Sigmoid colon (tissue), 7 donors: ENCODE results near the gene BCL2L12. TPM values are rescaled to one million over a fixed set of nuclear protein-coding genes. Genes with fewer than 3 reads are reported as not detected.
A peak's percentile ranks its signal among the peaks of the same experiment; 100 is the strongest.

Source experiments
- DNase-seq: peaks from one replicate; pipeline ENCODE4 v3.0.0-alpha.2; 2019
- H3K27ac ChIP-seq, 4 donors: fragments of 200-600 bp; sonication (generic); one replicate each; pipeline ENCODE4 v1.5.1; 2016 to 2019; ENCODE audit warnings: mild to moderate bottlenecking in 1 of 4
- H3K27me3 ChIP-seq, 3 donors: fragments of 200-600 bp; sonication (generic); one replicate each; pipeline ENCODE4 v1.5.1; 2019; ENCODE audit warnings: mild to moderate bottlenecking in 1 of 3
- H3K36me3 ChIP-seq, 4 donors: fragments of 200-600 bp; sonication (generic); one replicate each; pipeline ENCODE4 v1.5.1; 2016 to 2019
- H3K4me1 ChIP-seq, 4 donors: fragments of 200-600 bp; sonication (generic); one replicate each; pipeline ENCODE4 v1.5.1; 2017 to 2019
- H3K4me3 ChIP-seq, 4 donors: fragments of 200-600 bp; sonication (generic); one replicate each; pipeline ENCODE4 v1.5.1; 2017 to 2019; ENCODE audit warnings: mild to moderate bottlenecking in 2 of 4, moderate library complexity in 1 of 4
- H3K9me3 ChIP-seq, 4 donors: fragments of 200-600 bp in 3 of 4; sonication (generic) in 3 of 4; one replicate each; pipeline versions ENCODE4 v1.5.1 to v1.6.1; 2013 to 2019
- EP300 ChIP-seq, 4 donors: sonication (generic); formaldehyde crosslinking; IDR thresholded peaks; one replicate each; pipeline ENCODE4 v1.6.1; 2017; ENCODE audit warnings: antibody characterized with exemption in 4 of 4
- POLR2A ChIP-seq, 2 donors: fragments of 450-650 bp; IDR thresholded peaks; one replicate each; pipeline ENCODE4 v1.6.1; 2016; ENCODE audit warnings: antibody characterized with exemption in 2 of 2, mild to moderate bottlenecking in 2 of 2, moderate library complexity in 2 of 2
- POLR2AphosphoS5 ChIP-seq, 4 donors: sonication (generic); formaldehyde crosslinking; IDR thresholded peaks; one replicate each; pipeline ENCODE4 v1.6.1; 2017; ENCODE audit warnings: antibody characterized with exemption in 4 of 4
- WGBS, 2 donors: extraction: QIAGEN DNeasy Blood & Tissue Kit; methylation state at CpG; one replicate each; pipeline ENCODE4 v1.1.7; 2013; 5-methylcytosine and 5-hydroxymethylcytosine counted together
- intact Hi-C: fragments of 100-400 bp; cut with DNase I; formaldehyde crosslinking; loops from one replicate; pipeline ENCODE4 v1.15.1; 2023
- polyA plus RNA-seq, 3 donors: library from polyadenylated mRNA; stranded (reverse); fragments of 200-250 nt; gene quantifications; one replicate each; pipeline ENCODE4 v1.2.3, GENCODE V29; 2013
- total RNA-seq, 4 donors: library from RNA; depleted of rRNA; stranded (reverse); fragments of >200 nt; gene quantifications; one replicate each; pipeline ENCODE4 v1.1.0, GENCODE V29; 2016
- TF ChIP-seq, protein P1 (sequence below), 4 experiments: fragments of 450-650 bp in 3 of 4; fragments of 200-600 bp in 1 of 4; IDR thresholded peaks; one replicate each; pipeline ENCODE4 v1.5.1; 2016 to 2019; ENCODE audit warnings: antibody characterized with exemption in 4 of 4, mild to moderate bottlenecking in 3 of 4, moderate library complexity in 2 of 4
- donor health status: healthy with polysubstance abuse.
- donor health status: Bipolar disorder and iron deficiency.
- donor health status: healthy.

BCL2L12 gene
- total and polyA plus RNA-seq, 7 donors, result 4.6 to 43.6 (median 9.0) TPM

DNA sequence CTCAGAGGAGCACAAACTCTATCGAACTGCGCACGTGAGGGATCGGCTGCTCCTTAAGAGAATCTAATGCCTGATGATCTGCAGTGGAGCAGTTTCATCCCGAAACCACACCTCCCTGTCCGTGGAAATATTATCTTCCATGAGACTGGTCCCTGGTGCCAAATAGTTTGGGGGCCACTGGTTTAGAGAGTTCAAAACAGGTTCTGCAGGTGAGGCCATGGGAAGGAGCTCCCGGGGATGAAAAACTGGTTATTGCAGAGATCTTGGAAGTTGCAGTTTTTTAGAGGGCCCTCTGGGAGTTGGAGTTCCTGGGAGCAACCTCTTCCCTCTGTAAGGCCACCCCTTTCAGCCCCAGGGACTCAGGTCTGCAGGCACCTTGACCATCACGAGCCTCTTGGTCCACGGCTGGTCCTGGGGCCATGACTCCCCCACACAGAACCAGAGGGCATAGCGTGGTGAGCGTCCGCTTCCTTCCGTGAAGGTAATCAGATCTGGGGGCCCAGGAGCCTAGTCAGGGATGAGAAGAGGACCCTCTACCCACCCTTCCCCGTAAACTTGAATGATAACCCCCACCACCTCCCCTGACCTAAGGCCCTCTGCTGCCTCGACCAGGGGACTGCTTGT, 5.3 kb upstream of the BCL2L12 start:
- Histone ChIP-seq H3K36me3 (peaks cover 37 to 77% (median 63%) of the 10 kb centered on the region in 4 donors), H3K4me1 (peaks cover 0 to 21% (median 11%) of the 10 kb centered on the region in 4 donors), H3K4me3 (no peak overlapping the region), H3K27me3 (no peaks in the 10 kb centered on the region), H3K27ac (no peak overlapping the region), H3K9me3 (no peaks in the 10 kb centered on the region)
- intact Hi-C loops, result no loop called here
- no peak for DNase-seq
- 92 to 93% methylated on average over 15 of the region's 15 CpGs for WGBS, 2 donors
- TF ChIP-seq EP300 (IDR thresholded peaks at IDR 0.05) (no peak), POLR2AphosphoS5 (IDR thresholded peaks at IDR 0.05) (no peak), POLR2A (IDR thresholded peaks at IDR 0.05) (no peak)
- TF ChIP-seq, protein P1, sequence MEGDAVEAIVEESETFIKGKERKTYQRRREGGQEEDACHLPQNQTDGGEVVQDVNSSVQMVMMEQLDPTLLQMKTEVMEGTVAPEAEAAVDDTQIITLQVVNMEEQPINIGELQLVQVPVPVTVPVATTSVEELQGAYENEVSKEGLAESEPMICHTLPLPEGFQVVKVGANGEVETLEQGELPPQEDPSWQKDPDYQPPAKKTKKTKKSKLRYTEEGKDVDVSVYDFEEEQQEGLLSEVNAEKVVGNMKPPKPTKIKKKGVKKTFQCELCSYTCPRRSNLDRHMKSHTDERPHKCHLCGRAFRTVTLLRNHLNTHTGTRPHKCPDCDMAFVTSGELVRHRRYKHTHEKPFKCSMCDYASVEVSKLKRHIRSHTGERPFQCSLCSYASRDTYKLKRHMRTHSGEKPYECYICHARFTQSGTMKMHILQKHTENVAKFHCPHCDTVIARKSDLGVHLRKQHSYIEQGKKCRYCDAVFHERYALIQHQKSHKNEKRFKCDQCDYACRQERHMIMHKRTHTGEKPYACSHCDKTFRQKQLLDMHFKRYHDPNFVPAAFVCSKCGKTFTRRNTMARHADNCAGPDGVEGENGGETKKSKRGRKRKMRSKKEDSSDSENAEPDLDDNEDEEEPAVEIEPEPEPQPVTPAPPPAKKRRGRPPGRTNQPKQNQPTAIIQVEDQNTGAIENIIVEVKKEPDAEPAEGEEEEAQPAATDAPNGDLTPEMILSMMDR (IDR thresholded peaks at IDR 0.05), result no peak

DNA sequence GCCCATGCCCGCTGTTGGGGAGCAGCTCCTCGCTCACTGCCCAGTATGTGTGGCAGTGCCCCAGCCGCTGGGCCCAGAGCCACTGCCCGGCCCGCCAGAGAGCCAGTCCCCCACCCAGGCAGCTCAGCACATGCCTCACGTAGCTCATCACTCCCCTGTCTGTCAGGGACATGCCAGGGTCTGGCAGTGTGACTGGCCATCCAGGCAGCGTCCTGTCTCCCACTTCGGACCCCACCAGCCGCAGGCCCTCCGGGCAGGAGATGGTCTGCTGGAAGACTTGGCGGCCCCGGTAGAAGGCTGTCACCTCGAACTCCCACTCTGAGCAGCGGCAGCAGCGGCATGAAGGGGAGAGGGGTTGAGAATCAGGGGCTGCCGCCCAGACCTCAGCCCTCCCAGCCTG, 3.7 kb upstream of the BCL2L12 start:
- peaks cover 27 to 61% (median 47%) of the 10 kb centered on the region in 4 donors for H3K36me3 ChIP-seq
- intact Hi-C loops, result no loop called here
- H3K9me3 ChIP-seq, result no peaks in the 10 kb centered on the region

DNA sequence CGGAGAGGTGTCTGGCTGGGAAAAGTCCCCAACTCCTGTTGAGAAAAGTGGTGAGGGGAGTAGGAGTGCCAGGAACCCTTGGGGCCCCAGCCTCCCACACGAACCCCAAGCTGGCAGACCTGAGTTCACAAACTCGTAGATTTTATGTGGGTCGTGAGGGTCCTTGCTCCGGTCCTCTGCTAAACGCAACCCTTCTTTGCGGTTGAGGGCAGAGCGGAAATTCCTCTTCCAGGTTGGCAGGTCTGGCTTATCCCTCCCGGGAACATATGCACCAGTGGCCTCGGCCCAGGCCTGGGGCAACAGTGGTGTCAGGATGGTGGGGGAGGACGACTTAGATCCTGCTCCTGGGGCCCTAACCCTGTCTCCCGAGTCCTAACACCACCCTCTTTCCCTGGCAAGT, 2.5 kb upstream of the BCL2L12 start:
- no peak for DNase-seq
- TF ChIP-seq, protein P1 (IDR thresholded peaks at IDR 0.05), result no peak
- no peak for TF ChIP-seq POLR2AphosphoS5 (IDR thresholded peaks at IDR 0.05)
- no peak for TF ChIP-seq EP300 (IDR thresholded peaks at IDR 0.05)
- TF ChIP-seq POLR2A (IDR thresholded peaks at IDR 0.05), result no peak
- Histone ChIP-seq H3K27me3 (no peaks in the 10 kb centered on the region), H3K36me3 (peaks cover 21 to 49% (median 35%) of the 10 kb centered on the region in 4 donors), H3K4me3 (no peak overlapping the region), H3K27ac (peak overlapping the region in 1 of 4 donors; percentile 90), H3K9me3 (no peaks in the 10 kb centered on the region), H3K4me1 (peaks cover 0 to 33% (median 22%) of the 10 kb centered on the region in 4 donors)
- WGBS, 2 donors, result 92% methylated on average over 12 of the region's 12 CpGs
- intact Hi-C loops, result no loop called here

More for the DNA sequence above, 3.7 kb upstream of the BCL2L12 start:
- DNase-seq, result no peak
- 96% methylated on average over 16 of the region's 16 CpGs for WGBS, 2 donors
- no peak overlapping the region for H3K27ac ChIP-seq
- H3K27me3 ChIP-seq, result no peaks in the 10 kb centered on the region
- peaks cover 0 to 33% (median 22%) of the 10 kb centered on the region in 4 donors for H3K4me1 ChIP-seq
- TF ChIP-seq, protein P1 (IDR thresholded peaks at IDR 0.05), result no peak
- no peak for TF ChIP-seq POLR2A (IDR thresholded peaks at IDR 0.05)
- no peak for TF ChIP-seq EP300 (IDR thresholded peaks at IDR 0.05)
- TF ChIP-seq POLR2AphosphoS5 (IDR thresholded peaks at IDR 0.05), result no peak
- H3K4me3 ChIP-seq, result no peak overlapping the region

DNA sequence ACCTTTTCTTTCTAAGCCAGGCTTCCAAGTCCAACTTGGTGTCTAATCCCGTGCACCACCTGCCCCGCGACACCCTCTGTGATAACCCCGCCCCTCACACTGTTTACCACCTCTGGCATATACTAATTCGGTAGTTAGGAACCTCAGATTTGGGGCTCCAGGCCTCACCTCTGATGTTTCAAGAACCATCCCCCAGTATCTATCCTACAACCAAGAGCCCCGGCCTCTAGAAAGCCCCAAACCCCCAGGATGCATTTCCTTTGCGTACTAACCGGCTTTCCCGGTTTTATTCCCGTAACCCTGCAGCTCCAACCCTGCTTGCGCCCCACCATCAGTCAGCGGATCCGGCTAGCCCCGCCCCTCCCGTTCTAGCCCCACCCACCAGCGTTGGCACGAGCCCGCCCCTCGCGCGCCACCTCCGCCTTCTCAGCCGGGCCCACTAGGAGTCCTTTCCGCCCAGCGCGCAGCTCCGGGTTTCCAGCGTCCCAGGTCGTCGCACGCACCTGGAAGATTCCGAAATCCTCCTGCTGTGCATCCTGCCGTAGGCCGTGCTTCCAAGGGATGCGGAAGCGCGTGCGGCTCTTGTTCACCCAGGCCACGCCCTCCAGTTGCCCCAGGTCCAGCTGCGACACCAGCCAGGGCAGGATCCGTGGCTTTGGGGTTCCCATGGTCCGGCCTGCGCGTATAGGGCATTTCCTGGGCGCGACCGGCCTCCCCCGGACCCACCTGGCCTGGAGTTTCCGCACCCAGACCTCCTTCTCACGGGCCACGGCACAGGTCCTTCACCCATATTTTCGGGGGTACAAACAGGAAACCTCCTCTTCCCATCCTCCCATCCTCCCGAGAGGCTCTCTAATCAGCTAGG, 1.3 kb upstream of the BCL2L12 start:
- peak; percentile 94 for DNase-seq
- H3K4me3 ChIP-seq, result peak overlapping the region; percentile 62 to 75 (median 66)
- no peaks in the 10 kb centered on the region for H3K9me3 ChIP-seq
- H3K27me3 ChIP-seq, result no peaks in the 10 kb centered on the region
- peaks cover 0 to 33% (median 22%) of the 10 kb centered on the region in 4 donors for H3K4me1 ChIP-seq
- TF ChIP-seq POLR2A (IDR thresholded peaks at IDR 0.05) (peak; percentile 25 to 52), POLR2AphosphoS5 (IDR thresholded peaks at IDR 0.05) (peak; percentile 88 to 91 (median 90)), EP300 (IDR thresholded peaks at IDR 0.05) (no peak)
- TF ChIP-seq, protein P1 (IDR thresholded peaks at IDR 0.05), result peak; percentile 23 to 56 (median 27)
- intact Hi-C loops, result loop anchor here (2.0 kb wide), 1 partner anchor 22 kb away; the partner anchor contains the start of gene SCAF1
- H3K36me3 ChIP-seq, result peaks cover 10 to 37% (median 23%) of the 10 kb centered on the region in 4 donors
- peak overlapping the region; percentile 87 to 95 (median 92) for H3K27ac ChIP-seq
- 0 to 1% methylated on average over 53 of the region's 53 CpGs for WGBS, 2 donors
